ENCODE results near the gene GPR160.

GPR160 gene

DNA sequence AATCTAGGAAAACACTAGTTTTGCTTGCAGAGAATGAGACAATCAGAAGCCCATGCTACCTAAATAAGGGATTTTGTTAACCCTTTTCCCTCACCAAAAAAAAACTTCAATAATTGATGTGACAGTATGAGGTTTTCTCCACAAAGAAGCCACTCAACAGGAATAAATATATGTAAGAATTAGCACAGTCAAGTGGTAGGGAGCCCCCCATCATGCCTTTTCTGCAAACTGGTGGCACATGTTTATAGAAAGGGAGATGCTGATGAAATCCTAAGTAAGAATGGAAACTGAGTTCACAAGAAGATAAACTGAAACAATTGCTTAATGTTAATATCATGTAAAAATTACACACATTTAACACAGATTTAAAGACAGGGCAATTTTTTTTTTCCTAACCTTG lies 92.7 kb downstream of the GPR160 start:
- ChIA-PET POLR2A (ENCODE audit: low non-redundant PET) (no interaction called here), CTCF (no interaction called here)
- TF ChIP-seq, protein P1, sequence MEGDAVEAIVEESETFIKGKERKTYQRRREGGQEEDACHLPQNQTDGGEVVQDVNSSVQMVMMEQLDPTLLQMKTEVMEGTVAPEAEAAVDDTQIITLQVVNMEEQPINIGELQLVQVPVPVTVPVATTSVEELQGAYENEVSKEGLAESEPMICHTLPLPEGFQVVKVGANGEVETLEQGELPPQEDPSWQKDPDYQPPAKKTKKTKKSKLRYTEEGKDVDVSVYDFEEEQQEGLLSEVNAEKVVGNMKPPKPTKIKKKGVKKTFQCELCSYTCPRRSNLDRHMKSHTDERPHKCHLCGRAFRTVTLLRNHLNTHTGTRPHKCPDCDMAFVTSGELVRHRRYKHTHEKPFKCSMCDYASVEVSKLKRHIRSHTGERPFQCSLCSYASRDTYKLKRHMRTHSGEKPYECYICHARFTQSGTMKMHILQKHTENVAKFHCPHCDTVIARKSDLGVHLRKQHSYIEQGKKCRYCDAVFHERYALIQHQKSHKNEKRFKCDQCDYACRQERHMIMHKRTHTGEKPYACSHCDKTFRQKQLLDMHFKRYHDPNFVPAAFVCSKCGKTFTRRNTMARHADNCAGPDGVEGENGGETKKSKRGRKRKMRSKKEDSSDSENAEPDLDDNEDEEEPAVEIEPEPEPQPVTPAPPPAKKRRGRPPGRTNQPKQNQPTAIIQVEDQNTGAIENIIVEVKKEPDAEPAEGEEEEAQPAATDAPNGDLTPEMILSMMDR (conservative IDR thresholded peaks at IDR 0.05; ENCODE audit: low read depth), result no peak
- no peak overlapping the region for H3K27ac ChIP-seq
- no peak for DNase-seq (ENCODE audit: low spot score)

DNA sequence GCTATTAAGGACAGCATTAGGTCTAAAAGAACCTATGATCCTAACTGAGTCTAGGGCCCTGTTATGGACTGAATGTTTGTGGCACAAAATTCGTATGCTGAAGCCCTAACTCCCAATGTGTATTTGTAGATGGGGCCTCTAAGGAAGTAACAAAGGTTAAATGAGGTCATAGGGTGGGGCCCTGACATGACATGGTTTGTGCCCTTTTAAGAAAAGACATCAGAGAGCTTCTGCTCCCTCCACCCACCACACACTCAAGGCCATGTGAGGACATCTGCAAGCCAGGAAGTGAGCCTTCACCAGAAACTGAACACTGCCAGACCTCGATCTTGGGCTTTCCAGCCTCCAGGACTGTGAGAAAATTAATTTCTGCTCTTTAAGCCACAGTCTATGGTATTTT lies 94.5 kb downstream of the GPR160 start:
- ChIA-PET POLR2A (ENCODE audit: low non-redundant PET) (no interaction called here), CTCF (interaction anchor here (0.6 kb wide), 1 partner anchor 10 kb away, joined by 3 read pairs; no protein-coding TSS in a partner anchor)
- TF ChIP-seq, protein P1 (conservative IDR thresholded peaks at IDR 0.05; ENCODE audit: low read depth), result no peak
- DNase-seq (ENCODE audit: low spot score), result no peak
- no peak overlapping the region for H3K27ac ChIP-seq

Measured in RWPE1 (cell line).